H1 (cell line): ENCODE measurements around the gene PSORS1C2. TPM values are rescaled to one million over a fixed set of nuclear protein-coding genes. Genes with fewer than 3 reads are reported as not detected.

Experiments
- CTCF ChIP-seq, 3 experiments: IDR thresholded peaks; 1 replicate in 2 of 3; 2 replicates in 1 of 3; pipeline versions ENCODE4 v1.5.1 to v1.6.1; 2011; ENCODE audit warnings: low read length in 3 of 3, mild to moderate bottlenecking in 3 of 3, inconsistent platforms in 2 of 3, low read depth in 1 of 3, moderate library complexity in 1 of 3; ENCODE audit not compliant: insufficient read depth in 1 of 3; ENCODE audit errors: control extremely low read depth in 1 of 3
- PHF8 ChIP-seq: fragments of 200-600 bp; sonication (generic); conservative IDR thresholded peaks from 2 replicates; pipeline ENCODE4 v1.7.1; 2012; ENCODE audit warnings: low read depth, mild to moderate bottlenecking, inconsistent platforms, low read length, moderate library complexity
- RNF2 ChIP-seq: fragments of 200-900, 300-1000 bp; sonication (generic); IDR thresholded peaks from 2 replicates; pipeline ENCODE4 v1.7.1; 2016; ENCODE audit warnings: borderline replicate concordance, low read depth, mild to moderate bottlenecking, antibody characterized with exemption, low read length; ENCODE audit not compliant: poor library complexity, severe bottlenecking; ENCODE audit errors: missing control alignments
- SP2 ChIP-seq: IDR thresholded peaks from 2 replicates; pipeline ENCODE4 v1.6.1; 2012; ENCODE audit warnings: mild to moderate bottlenecking, low read length, inconsistent platforms
- polyA plus RNA-seq, 7 experiments: library from polyadenylated mRNA; depleted of rRNA in 3 of 7; stranded (reverse) in 5 of 7; unstranded in 2 of 7; fragments of >200 nt in 5 of 7; fragments of 200-250 nt in 2 of 7; gene quantifications; 1 replicate in 5 of 7; 2 replicates in 1 of 7; 4 replicates in 1 of 7; pipeline versions ENCODE4 v1.2.1 to v1.2.3, GENCODE V29; 2011 to 2013; ENCODE audit warnings: missing spikeins in 2 of 7, mixed read lengths in 2 of 7
- total RNA-seq: library from RNA; stranded (reverse); fragmentation: NEBNext Ultra II Directional; extraction: Animal tissue kit (Norgen Biotek cat#: 25700); gene quantifications from 2 replicates; pipeline ENCODE4 v1.2.1, GENCODE V29; 2021

PSORS1C2 gene
- total and polyA plus RNA-seq, 2 of the 8 experiments (the other 6 are each of a cell fraction or from before 2014, with no cell fraction given): 0.11 TPM; not detected in 1

- TF ChIP-seq PHF8 (no peak), CTCF (IDR thresholded peaks at IDR 0.05; ENCODE audit: control extremely low read depth in 1 of 3, insufficient read depth in 1 of 3, low read depth in 1 of 3, low read length in 3 of 3) (no peak), SP2 (no peak), RNF2 (no peak)
Observed at GRCh38 chr6:31094389-31094881, 44.4 kb downstream of the PSORS1C2 start (continued).
